ENCODE results near the gene TSHZ2.

TSHZ2 gene

GRCh38 chr20:53070706-53071392 lies 98.7 kb downstream of the TSHZ2 start:
- DNase-seq = no peak

GRCh38 chr20:53071833-53072232 lies 99.7 kb downstream of the TSHZ2 start:
- no peak for DNase-seq

GRCh38 chr20:53072923-53073579 lies 100.9 kb downstream of the TSHZ2 start:
- DNase-seq = no peak

GRCh38 chr20:53073636-53074415 lies 101.7 kb downstream of the TSHZ2 start:
- no peak for DNase-seq

- no peak for DNase-seq
Measured at GRCh38 chr20:53074811-53075314, 102.7 kb downstream of the TSHZ2 start.

- no peak for DNase-seq
Measured at GRCh38 chr20:53076668-53077067, 104.5 kb downstream of the TSHZ2 start.

GRCh38 chr20:53077373-53078205 lies 105.4 kb downstream of the TSHZ2 start:
- DNase-seq = no peak

- DNase-seq = no peak
Measured at GRCh38 chr20:53078761-53079160, 106.6 kb downstream of the TSHZ2 start.

- no peak for DNase-seq
Measured at GRCh38 chr20:53079261-53079691, 107.1 kb downstream of the TSHZ2 start.

GRCh38 chr20:53079828-53080686 lies 107.9 kb downstream of the TSHZ2 start:
- no peak for DNase-seq

- no peak for DNase-seq
Measured at GRCh38 chr20:53080687-53080962, 108.5 kb downstream of the TSHZ2 start.

- DNase-seq = peak; percentile 66
Measured at GRCh38 chr20:53080969-53081871, 109.1 kb downstream of the TSHZ2 start.

GRCh38 chr20:53081916-53082863 lies 110.0 kb downstream of the TSHZ2 start:
- no peak for DNase-seq

GRCh38 chr20:53083411-53083810 lies 111.3 kb downstream of the TSHZ2 start:
- DNase-seq = no peak

- no peak for DNase-seq
Measured at GRCh38 chr20:53084408-53084997, 112.3 kb downstream of the TSHZ2 start.

- DNase-seq = no peak
Measured at GRCh38 chr20:53085720-53086119, 113.6 kb downstream of the TSHZ2 start.

- DNase-seq = no peak
Measured at GRCh38 chr20:53087037-53087777, 115.0 kb downstream of the TSHZ2 start.

GRCh38 chr20:53088786-53089185 lies 116.6 kb downstream of the TSHZ2 start:
- DNase-seq = no peak

All from activated effector memory CD4-positive, alpha-beta T cell treated with anti-CD3 and anti-CD28 coated beads, Interleukin-2, amount 50 U/mL, for 16 hours (primary cell).